Measurements from ENCODE around the gene PRSS50.

DNA sequence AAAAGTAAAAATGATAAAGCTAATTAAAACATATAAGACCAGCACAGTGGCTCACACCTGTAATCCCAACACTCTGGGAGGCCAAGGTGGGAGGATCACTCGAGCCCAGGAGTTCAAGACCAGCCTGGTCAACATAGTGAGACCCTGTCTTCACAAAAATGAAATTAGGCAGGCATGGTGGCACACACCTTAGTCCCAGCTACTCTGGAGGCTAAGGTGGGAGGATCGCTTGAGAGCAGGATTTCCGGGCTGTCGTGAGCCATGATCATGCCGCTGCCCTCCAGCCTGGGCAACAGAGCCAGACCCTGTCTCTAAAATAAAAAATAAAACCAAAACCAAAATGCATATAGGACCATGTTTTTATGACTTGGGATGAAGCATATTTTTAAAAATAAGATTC lies 4.8 kb upstream of the PRSS50 start:
- TF ChIP-seq TAF1 (IDR thresholded peaks at IDR 0.05; ENCODE audit: low read depth) (no peak), EP300 (IDR thresholded peaks at IDR 0.05; ENCODE audit: borderline replicate concordance) (no peak), EGR1 (IDR thresholded peaks at IDR 0.05) (no peak), REST (IDR thresholded peaks at IDR 0.05; ENCODE audit: low read depth) (no peak), TCF12 (IDR thresholded peaks at IDR 0.05; ENCODE audit: low read depth) (no peak), CEBPB (IDR thresholded peaks at IDR 0.05) (no peak)

Data from Ishikawa (cell line).